ENCODE measurements around the gene TMUB1.

The TMUB1 gene

GRCh38 chr7:151103973-151104372 lies 20.7 kb upstream of the TMUB1 start:
- no peak for DNase-seq (ENCODE audit: low spot score)

GRCh38 chr7:151102991-151103390 lies 19.7 kb upstream of the TMUB1 start:
- DNase-seq (ENCODE audit: low spot score): no peak

- DNase-seq (ENCODE audit: low spot score): no peak
These were observed 18.5 kb upstream of the TMUB1 start for GRCh38 chr7:151101621-151102396.

- no peak for DNase-seq (ENCODE audit: low spot score)
These were observed 17.6 kb upstream of the TMUB1 start for GRCh38 chr7:151100921-151101320.

- no peak for DNase-seq (ENCODE audit: low spot score)
These were observed 16.4 kb upstream of the TMUB1 start for GRCh38 chr7:151099486-151100211.

- no peak for DNase-seq (ENCODE audit: low spot score)
These were observed 12.7 kb upstream of the TMUB1 start for GRCh38 chr7:151095828-151096475.

- DNase-seq (ENCODE audit: low spot score): no peak
These were observed 12.0 kb upstream of the TMUB1 start for GRCh38 chr7:151095123-151095797.

GRCh38 chr7:151094675-151095074 lies 11.4 kb upstream of the TMUB1 start:
- no peak for DNase-seq (ENCODE audit: low spot score)

- no peak for DNase-seq (ENCODE audit: low spot score)
These were observed 10.5 kb upstream of the TMUB1 start for GRCh38 chr7:151093748-151094147.

- no peak for DNase-seq (ENCODE audit: low spot score)
These were observed 8.7 kb upstream of the TMUB1 start for GRCh38 chr7:151091988-151092387.

GRCh38 chr7:151091431-151091830 lies 8.1 kb upstream of the TMUB1 start:
- DNase-seq (ENCODE audit: low spot score): no peak

- DNase-seq (ENCODE audit: low spot score): no peak
These were observed 7.7 kb upstream of the TMUB1 start for GRCh38 chr7:151091003-151091402.

GRCh38 chr7:151089893-151090730 lies 6.8 kb upstream of the TMUB1 start:
- no peak for DNase-seq (ENCODE audit: low spot score)

GRCh38 chr7:151088856-151089699 lies 5.8 kb upstream of the TMUB1 start:
- DNase-seq (ENCODE audit: low spot score): peak; percentile 53

- DNase-seq (ENCODE audit: low spot score): no peak
These were observed 4.9 kb upstream of the TMUB1 start for GRCh38 chr7:151088019-151088855.

GRCh38 chr7:151087245-151088018 lies 4.1 kb upstream of the TMUB1 start:
- DNase-seq (ENCODE audit: low spot score): peak; percentile 52

- DNase-seq (ENCODE audit: low spot score): no peak
These were observed 3.5 kb upstream of the TMUB1 start for GRCh38 chr7:151086802-151087244.

GRCh38 chr7:151085691-151086620 lies 2.7 kb upstream of the TMUB1 start, which contains the start of gene AGAP3:
TSS of gene AGAP3 (plus strand) at chr7:151086475. CDS start at chr7:151086742, 267 bp downstream.
- peak; percentile 78 for DNase-seq (ENCODE audit: low spot score)
